DOHH2 (cell line): ENCODE results near the gene ENOX1.

Experiments
- CTCF ChIP-seq: fragments of 200-600 bp; sonication (generic); IDR thresholded peaks from one replicate; pipeline ENCODE4 v1.5.1; 2014; ENCODE audit warnings: antibody characterized with exemption, mild to moderate bottlenecking, low read depth, low read length; ENCODE audit not compliant: poor library complexity, severe bottlenecking
- EZH2phosphoT487 ChIP-seq: fragments of 200-600 bp; sonication (generic); IDR thresholded peaks from 2 replicates; pipeline ENCODE4 v1.6.1; 2017; ENCODE audit warnings: borderline replicate concordance, mild to moderate bottlenecking, antibody characterized with exemption, low read length, moderate library complexity, mixed read lengths

- TF ChIP-seq CTCF, result no peak
- TF ChIP-seq EZH2phosphoT487, result no peak
Measured at GRCh38 chr13:43270130-43270830, 516.5 kb downstream of the ENOX1 start.
